Measurements from ENCODE around the gene KDM5C.

GRCh38 chrX:53256446-53257041 is 31.5 kb upstream of the KDM5C start:
- TF ChIP-seq POLR2AphosphoS5 (IDR thresholded peaks at IDR 0.05) (no peak), TAF1 (IDR thresholded peaks at IDR 0.05; ENCODE audit: low read depth) (no peak), RAD21 (conservative IDR thresholded peaks at IDR 0.05) (no peak)
- TF ChIP-seq, protein P1, sequence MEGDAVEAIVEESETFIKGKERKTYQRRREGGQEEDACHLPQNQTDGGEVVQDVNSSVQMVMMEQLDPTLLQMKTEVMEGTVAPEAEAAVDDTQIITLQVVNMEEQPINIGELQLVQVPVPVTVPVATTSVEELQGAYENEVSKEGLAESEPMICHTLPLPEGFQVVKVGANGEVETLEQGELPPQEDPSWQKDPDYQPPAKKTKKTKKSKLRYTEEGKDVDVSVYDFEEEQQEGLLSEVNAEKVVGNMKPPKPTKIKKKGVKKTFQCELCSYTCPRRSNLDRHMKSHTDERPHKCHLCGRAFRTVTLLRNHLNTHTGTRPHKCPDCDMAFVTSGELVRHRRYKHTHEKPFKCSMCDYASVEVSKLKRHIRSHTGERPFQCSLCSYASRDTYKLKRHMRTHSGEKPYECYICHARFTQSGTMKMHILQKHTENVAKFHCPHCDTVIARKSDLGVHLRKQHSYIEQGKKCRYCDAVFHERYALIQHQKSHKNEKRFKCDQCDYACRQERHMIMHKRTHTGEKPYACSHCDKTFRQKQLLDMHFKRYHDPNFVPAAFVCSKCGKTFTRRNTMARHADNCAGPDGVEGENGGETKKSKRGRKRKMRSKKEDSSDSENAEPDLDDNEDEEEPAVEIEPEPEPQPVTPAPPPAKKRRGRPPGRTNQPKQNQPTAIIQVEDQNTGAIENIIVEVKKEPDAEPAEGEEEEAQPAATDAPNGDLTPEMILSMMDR (IDR thresholded peaks at IDR 0.05; ENCODE audit: poor library complexity, severe bottlenecking) = no peak

Data from neural cell (in vitro differentiated cells).